Measurements from ENCODE around the gene PEBP1.

DNA sequence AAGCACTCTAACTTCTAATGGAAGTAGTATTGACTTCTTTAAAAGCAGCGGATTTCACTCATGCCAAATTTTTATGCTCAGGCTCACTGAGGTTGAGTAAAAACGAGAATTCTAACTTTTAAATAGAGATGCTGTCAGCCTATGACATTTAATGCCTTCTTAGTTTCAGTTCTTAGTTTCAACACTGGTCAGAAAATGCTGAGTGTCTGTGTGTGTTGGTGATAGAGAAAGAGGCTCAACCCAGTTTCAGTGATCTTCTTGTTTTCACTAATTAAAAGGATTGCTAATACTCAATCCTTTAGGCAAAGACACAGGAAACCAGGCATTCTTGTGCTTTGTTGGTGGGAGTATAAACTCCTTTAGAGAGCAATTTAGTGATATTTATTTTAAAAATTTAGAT is 31.0 kb downstream of the PEBP1 start:
- TF ChIP-seq EZH2 (IDR thresholded peaks at IDR 0.05; ENCODE audit: low read depth), result no peak
- TF ChIP-seq, protein P1, sequence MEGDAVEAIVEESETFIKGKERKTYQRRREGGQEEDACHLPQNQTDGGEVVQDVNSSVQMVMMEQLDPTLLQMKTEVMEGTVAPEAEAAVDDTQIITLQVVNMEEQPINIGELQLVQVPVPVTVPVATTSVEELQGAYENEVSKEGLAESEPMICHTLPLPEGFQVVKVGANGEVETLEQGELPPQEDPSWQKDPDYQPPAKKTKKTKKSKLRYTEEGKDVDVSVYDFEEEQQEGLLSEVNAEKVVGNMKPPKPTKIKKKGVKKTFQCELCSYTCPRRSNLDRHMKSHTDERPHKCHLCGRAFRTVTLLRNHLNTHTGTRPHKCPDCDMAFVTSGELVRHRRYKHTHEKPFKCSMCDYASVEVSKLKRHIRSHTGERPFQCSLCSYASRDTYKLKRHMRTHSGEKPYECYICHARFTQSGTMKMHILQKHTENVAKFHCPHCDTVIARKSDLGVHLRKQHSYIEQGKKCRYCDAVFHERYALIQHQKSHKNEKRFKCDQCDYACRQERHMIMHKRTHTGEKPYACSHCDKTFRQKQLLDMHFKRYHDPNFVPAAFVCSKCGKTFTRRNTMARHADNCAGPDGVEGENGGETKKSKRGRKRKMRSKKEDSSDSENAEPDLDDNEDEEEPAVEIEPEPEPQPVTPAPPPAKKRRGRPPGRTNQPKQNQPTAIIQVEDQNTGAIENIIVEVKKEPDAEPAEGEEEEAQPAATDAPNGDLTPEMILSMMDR (conservative IDR thresholded peaks at IDR 0.05), result no peak

All from PC-9 (cell line).